SK-N-MC (cell line): ENCODE data around the gene PICK1.

Experiments
- DNase-seq: peaks from one replicate; pipeline ENCODE4 v3.0.0-alpha.2; 2011; ENCODE audit warnings: low read depth, low spot score
- H3K27ac ChIP-seq: fragments of 200-600 bp; sonication (generic); 2 replicates; pipeline ENCODE4 v1.5.1; 2016; ENCODE audit warnings: mixed run types
- H3K36me3 ChIP-seq: fragments of 200-600 bp; sonication (generic); 2 replicates; pipeline ENCODE4 v1.6.1; 2017; ENCODE audit warnings: antibody characterized with exemption, low read length, mixed read lengths; ENCODE audit not compliant: insufficient read depth
- H3K4me3 ChIP-seq: fragments of 200-600 bp; sonication (generic); 2 replicates; pipeline ENCODE4 v1.5.1; 2016
- H3K9ac ChIP-seq: fragments of 200-600 bp; sonication (generic); 2 replicates; pipeline ENCODE4 v1.8.0; 2017; ENCODE audit warnings: mixed run types, mixed read lengths; ENCODE audit not compliant: insufficient read length
- H3K9me3 ChIP-seq: fragments of 200-600 bp; sonication (generic); 2 replicates; pipeline ENCODE4 v1.6.1; 2017; ENCODE audit warnings: low read depth, mild to moderate bottlenecking, antibody characterized with exemption, low read length, moderate library complexity, mixed read lengths
- EZH2 ChIP-seq: fragments of 200-600 bp; sonication (generic); IDR thresholded peaks from one replicate; pipeline ENCODE4 v1.6.1; 2017; ENCODE audit warnings: antibody characterized with exemption
- FOXP2 ChIP-seq: optimal IDR thresholded peaks from 2 replicates; pipeline ENCODE3; 2011; ENCODE audit warnings: mild to moderate bottlenecking, moderate library complexity; ENCODE audit not compliant: insufficient read depth; ENCODE audit errors: extremely low read length, control extremely low read depth
- POLR2AphosphoS5 ChIP-seq: IDR thresholded peaks from 2 replicates; pipeline ENCODE4 v1.6.1; 2012; ENCODE audit warnings: mild to moderate bottlenecking, low read depth, low read length, borderline replicate concordance

PICK1 gene

GRCh38 chr22:38098410-38099249 lies 41.4 kb downstream of the PICK1 start:
- no peak overlapping the region for H3K4me3 ChIP-seq
- H3K9ac ChIP-seq = no peak overlapping the region
- no peaks in the 10 kb centered on the region for H3K36me3 ChIP-seq
- H3K27ac ChIP-seq = no peak overlapping the region
- no peak for DNase-seq
- no peak for TF ChIP-seq POLR2AphosphoS5
- no peak for TF ChIP-seq EZH2
- no peak for TF ChIP-seq FOXP2
- H3K9me3 ChIP-seq = no peaks in the 10 kb centered on the region

DNA sequence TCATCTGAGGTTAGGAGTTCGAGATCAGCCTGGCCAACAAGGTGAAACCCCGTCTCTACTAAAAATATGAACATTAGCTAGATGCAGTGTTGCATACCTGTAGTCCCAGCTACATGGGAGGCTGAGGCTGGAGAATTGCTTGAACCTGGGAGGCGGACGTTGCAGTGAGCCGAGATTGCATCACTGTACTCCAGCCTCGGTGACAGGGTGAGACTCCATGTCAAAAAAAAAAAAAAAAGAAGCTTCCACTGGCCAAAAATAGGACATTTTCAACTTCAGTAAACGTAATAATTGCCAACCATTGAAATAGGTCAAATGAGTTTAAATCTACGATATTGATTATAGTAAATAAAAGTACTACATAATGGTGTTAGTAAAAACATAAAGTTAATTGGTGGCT lies 46.4 kb downstream of the PICK1 start:
- TF ChIP-seq POLR2AphosphoS5 (no peak), EZH2 (no peak), FOXP2 (no peak)
- no peak overlapping the region for H3K9ac ChIP-seq

GRCh38 chr22:38104084-38104483 lies 46.9 kb downstream of the PICK1 start:
- no peak overlapping the region for H3K9ac ChIP-seq
- H3K9me3 ChIP-seq = no peaks in the 10 kb centered on the region
- TF ChIP-seq POLR2AphosphoS5 = no peak
- TF ChIP-seq EZH2 = no peak
- TF ChIP-seq FOXP2 = no peak
- DNase-seq = no peak
- H3K36me3 ChIP-seq = no peaks in the 10 kb centered on the region
- H3K27ac ChIP-seq = no peak overlapping the region
- H3K4me3 ChIP-seq = no peak overlapping the region

More for the DNA sequence above, 46.4 kb downstream of the PICK1 start:
- no peak overlapping the region for H3K4me3 ChIP-seq
- no peak for DNase-seq
- no peaks in the 10 kb centered on the region for H3K36me3 ChIP-seq
- H3K27ac ChIP-seq = no peak overlapping the region
- H3K9me3 ChIP-seq = no peaks in the 10 kb centered on the region

- Histone ChIP-seq H3K36me3 (no peaks in the 10 kb centered on the region), H3K9me3 (no peaks in the 10 kb centered on the region), H3K4me3 (no peak overlapping the region), H3K9ac (no peak overlapping the region), H3K27ac (no peak overlapping the region)
- no peak for DNase-seq
- TF ChIP-seq EZH2 (no peak), POLR2AphosphoS5 (no peak), FOXP2 (no peak)
Observed at GRCh38 chr22:38106814-38107578, 49.8 kb downstream of the PICK1 start.

GRCh38 chr22:38107692-38108515 lies 50.7 kb downstream of the PICK1 start:
- H3K27ac ChIP-seq = no peak overlapping the region
- H3K9me3 ChIP-seq = no peaks in the 10 kb centered on the region
- DNase-seq = no peak
- H3K36me3 ChIP-seq = no peaks in the 10 kb centered on the region
- no peak overlapping the region for H3K4me3 ChIP-seq
- H3K9ac ChIP-seq = no peak overlapping the region
- TF ChIP-seq FOXP2 = no peak
- TF ChIP-seq POLR2AphosphoS5 = no peak
- no peak for TF ChIP-seq EZH2

- no peak for DNase-seq
- TF ChIP-seq EZH2 = no peak
- no peak for TF ChIP-seq FOXP2
- TF ChIP-seq POLR2AphosphoS5 = no peak
- no peak overlapping the region for H3K27ac ChIP-seq
- no peak overlapping the region for H3K9ac ChIP-seq
- no peaks in the 10 kb centered on the region for H3K36me3 ChIP-seq
- H3K4me3 ChIP-seq = no peak overlapping the region
- no peaks in the 10 kb centered on the region for H3K9me3 ChIP-seq
Observed at GRCh38 chr22:38108561-38109319, 51.5 kb downstream of the PICK1 start.

GRCh38 chr22:38109371-38110001 lies 52.3 kb downstream of the PICK1 start:
- H3K27ac ChIP-seq = no peak overlapping the region
- TF ChIP-seq EZH2 (no peak), FOXP2 (no peak), POLR2AphosphoS5 (no peak)
- DNase-seq = no peak

More at GRCh38 chr22:38109371-38110001, 52.3 kb downstream of the PICK1 start:
- H3K9ac ChIP-seq = no peak overlapping the region
- no peaks in the 10 kb centered on the region for H3K36me3 ChIP-seq
- H3K9me3 ChIP-seq = no peaks in the 10 kb centered on the region
- H3K4me3 ChIP-seq = no peak overlapping the region
